Common myeloid progenitor, CD34-positive (primary cell): ENCODE results near the gene ZNF260. TPM values are rescaled to one million over a fixed set of nuclear protein-coding genes. Genes with fewer than 3 reads are reported as not detected.
A peak's percentile ranks its signal among the peaks of the same experiment; 100 is the strongest.

Source experiments
- CTCF ChIA-PET: fragments of 350-600 bp; sonication (Branson Sonifier 250); formaldehyde crosslinking; loops from one replicate; lab custom pipeline; 2021; ENCODE audit warnings: antibody characterized with exemption; lab: Charles Lee
- POLR2A ChIA-PET: fragments of 350-600 bp; sonication (Branson Sonifier 250); formaldehyde crosslinking; loops from one replicate; lab custom pipeline; 2021; ENCODE audit warnings: antibody characterized with exemption; lab: Charles Lee
- DNase-seq, 3 donors: peaks; one replicate each; pipeline versions ENCODE4 v3.0.0 to v3.0.0-alpha.2; 2013
- H3K27ac ChIP-seq, 2 experiments: 1 replicate in 1 of 2; 2 replicates in 1 of 2; pipeline ENCODE4 v1.7.0; 2013; ENCODE audit warnings: inconsistent platforms in 2 of 2, low read length in 2 of 2, mild to moderate bottlenecking in 2 of 2, low read depth in 1 of 2, moderate library complexity in 1 of 2; ENCODE audit not compliant: severe bottlenecking in 2 of 2, insufficient read depth in 1 of 2, poor library complexity in 1 of 2
- H3K27me3 ChIP-seq, 5 experiments: replicated peaks in 2 of 5; 1 replicate in 3 of 5; 2 replicates in 2 of 5; pipeline versions ENCODE4 v1.6.1 to v1.7.0; 2013; ENCODE audit warnings: low read length in 4 of 5, mild to moderate bottlenecking in 2 of 5, moderate library complexity in 2 of 5, inconsistent platforms in 1 of 5; ENCODE audit not compliant: insufficient read depth in 5 of 5, control insufficient read depth in 4 of 5
- H3K36me3 ChIP-seq, 4 experiments: 1 replicate in 2 of 4; 2 replicates in 2 of 4; pipeline versions ENCODE4 v1.6.1 to v1.7.0; 2013; ENCODE audit warnings: low read length in 3 of 4, control low read depth in 1 of 4, mild to moderate bottlenecking in 1 of 4; ENCODE audit not compliant: control insufficient read depth in 4 of 4, insufficient read depth in 4 of 4
- H3K4me1 ChIP-seq, 4 experiments: 1 replicate in 3 of 4; 2 replicates in 1 of 4; pipeline versions ENCODE4 v1.6.1 to v1.7.1; 2013; ENCODE audit warnings: low read length in 3 of 4, mild to moderate bottlenecking in 3 of 4, control low read depth in 1 of 4, inconsistent platforms in 1 of 4, moderate library complexity in 1 of 4; ENCODE audit not compliant: control insufficient read depth in 4 of 4, insufficient read depth in 4 of 4; ENCODE audit errors: control extremely low read depth in 1 of 4
- H3K4me3 ChIP-seq, 7 experiments: 1 replicate in 4 of 7; 2 replicates in 3 of 7; pipeline versions ENCODE4 v1.5.1 to v1.7.0; 2013; ENCODE audit warnings: mild to moderate bottlenecking in 7 of 7, low read length in 6 of 7, moderate library complexity in 6 of 7, inconsistent platforms in 2 of 7, low read depth in 2 of 7, control low read depth in 1 of 7; ENCODE audit not compliant: insufficient read depth in 4 of 7, control insufficient read depth in 1 of 7; ENCODE audit errors: extremely low read depth in 1 of 7
- H3K9me3 ChIP-seq, 5 experiments: 1 replicate in 4 of 5; 2 replicates in 1 of 5; pipeline versions ENCODE4 v1.6.1 to v1.7.1; 2013; ENCODE audit warnings: low read length in 4 of 5, mild to moderate bottlenecking in 2 of 5, inconsistent platforms in 1 of 5, low read depth in 1 of 5, moderate library complexity in 1 of 5; ENCODE audit not compliant: control insufficient read depth in 4 of 5, insufficient read depth in 2 of 5; ENCODE audit errors: control extremely low read depth in 1 of 5
- WGBS: methylation state at CpG from one replicate; pipeline ENCODE4 v1.1.5; 2013; ENCODE audit not compliant: insufficient coverage; 5-methylcytosine and 5-hydroxymethylcytosine counted together
- polyA plus RNA-seq: library from polyadenylated mRNA; unstranded; fragments of 120-200 nt; gene quantifications from one replicate; pipeline ENCODE4 v1.2.1, GENCODE V29; 2013

ZNF260 gene
- polyA plus RNA-seq: 12.5 TPM

DNA sequence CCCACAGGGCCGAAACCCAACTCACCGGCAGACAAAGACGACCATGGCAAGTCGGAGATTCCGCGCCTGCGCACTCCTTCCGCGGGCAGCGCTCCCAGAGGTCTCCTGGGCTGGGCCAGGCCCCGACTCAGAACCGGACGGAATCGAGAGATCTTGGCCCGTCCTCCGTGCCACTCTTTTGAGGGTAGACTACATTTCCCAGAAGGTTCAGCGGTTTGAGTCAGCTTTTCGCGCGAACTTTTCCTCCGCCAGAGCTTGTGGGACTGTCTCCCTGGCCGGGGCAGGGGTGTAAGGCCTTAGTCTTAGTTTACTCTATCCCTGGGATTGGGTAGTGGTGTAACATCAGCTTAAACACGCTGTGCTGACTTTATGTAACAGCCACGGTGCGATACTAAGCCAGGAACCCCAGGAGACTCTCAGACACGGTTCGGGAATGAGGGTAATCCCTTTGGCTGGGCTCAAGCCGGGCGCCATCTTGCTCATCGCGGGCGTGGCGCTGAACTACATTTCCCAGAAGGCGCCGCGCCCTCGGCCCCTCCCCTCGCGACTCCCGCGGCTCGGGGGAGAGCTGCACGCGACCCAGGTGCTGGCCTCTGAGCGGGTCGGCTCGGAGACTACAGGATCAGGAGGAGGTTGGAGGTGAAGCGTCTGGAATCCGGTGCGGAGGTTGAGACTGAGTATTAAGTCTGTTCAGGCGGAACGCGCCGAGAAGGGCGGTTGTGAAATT is at the start of gene ZNF260:
TSS of gene ZNF260 (minus strand) at position 78 of the 727 bp plus-strand sequence. CDS start 13,033 bp downstream, outside the sequence.
- CTCF ChIA-PET: interaction anchor here (0.8 to 1.0 kb wide), 2 partner anchors 13 to 321 kb away, joined by 3 read pairs; no protein-coding TSS in a partner anchor
- H3K36me3 ChIP-seq: peaks cover 9 to 25% (median 14%) of the 10 kb centered on the region in 4 experiments
- peak; percentile 98 to 99 (median 99) for DNase-seq
- POLR2A ChIA-PET: interaction anchor here (1.6 kb wide), 1 partner anchor 45 kb away, joined by 10 read pairs; the partner anchor contains the start of gene ZNF529
- H3K4me3 ChIP-seq: peak within 1 kb of the TSS; percentile 48 to 99 (median 93)
- H3K27ac ChIP-seq: peak within 1 kb of the TSS; percentile 82 to 92
- peaks cover 5 to 38% (median 22%) of the 10 kb centered on the region in 5 experiments for H3K9me3 ChIP-seq
- H3K4me1 ChIP-seq: peaks cover 7 to 19% (median 12%) of the 10 kb centered on the region in 4 experiments
- 0% methylated on average over 38 of the region's 55 CpGs for WGBS
- H3K27me3 ChIP-seq: no peaks in the 10 kb centered on the region

- Histone ChIP-seq H3K27ac (no peak overlapping the region), H3K9me3 (peaks cover 10 to 47% (median 32%) of the 10 kb centered on the region in 5 experiments), H3K27me3 (no peaks in the 10 kb centered on the region), H3K36me3 (peaks cover 21 to 63% (median 45%) of the 10 kb centered on the region in 4 experiments), H3K4me1 (peaks cover 4 to 15% (median 8%) of the 10 kb centered on the region in 4 experiments), H3K4me3 (peak overlapping the region in 1 of 7 experiments; percentile 5)
- ChIA-PET POLR2A (no interaction called here), CTCF (no interaction called here)
- WGBS: 100% methylated on average over 1 of the region's 3 CpGs
- DNase-seq: no peak
Measured at GRCh38 chr19:36577271-36577996, 49.4 kb upstream of the ZNF260 start.

GRCh38 chr19:36574741-36575140 is 46.7 kb upstream of the ZNF260 start:
- Histone ChIP-seq H3K4me3 (peak overlapping the region in 5 of 7 experiments; percentile 32 to 94 (median 90)), H3K9me3 (peaks cover 8 to 32% (median 29%) of the 10 kb centered on the region in 5 experiments), H3K27ac (no peak overlapping the region), H3K27me3 (no peaks in the 10 kb centered on the region), H3K36me3 (peaks cover 16 to 48% (median 36%) of the 10 kb centered on the region in 4 experiments), H3K4me1 (peaks cover 9 to 22% (median 12%) of the 10 kb centered on the region in 4 experiments)
- CTCF ChIA-PET: no interaction called here
- POLR2A ChIA-PET: no interaction called here
- DNase-seq: no peak
- WGBS: 100% methylated on average over 2 of the region's 2 CpGs

GRCh38 chr19:36573895-36574720 is 46.0 kb upstream of the ZNF260 start:
- peak in 2 of 3 donors; percentile 24 to 71 for DNase-seq
- H3K36me3 ChIP-seq: peaks cover 14 to 48% (median 37%) of the 10 kb centered on the region in 4 experiments
- H3K27me3 ChIP-seq: no peaks in the 10 kb centered on the region
- 39% methylated on average over 13 of the region's 18 CpGs for WGBS
- peaks cover 4 to 32% (median 28%) of the 10 kb centered on the region in 5 experiments for H3K9me3 ChIP-seq
- POLR2A ChIA-PET: interaction anchor here (1.1 to 1.9 kb wide), 2 partner anchors 46 to 85 kb away, joined by 3 to 10 read pairs; partner anchors contain the start of gene ZNF260
- H3K4me1 ChIP-seq: peaks cover 9 to 22% (median 12%) of the 10 kb centered on the region in 4 experiments
- H3K4me3 ChIP-seq: peak overlapping the region; percentile 66 to 94 (median 90)
- H3K27ac ChIP-seq: peak overlapping the region; percentile 90 to 96
- CTCF ChIA-PET: interaction anchor here (1.2 kb wide), 1 partner anchor 85 kb away, joined by 3 read pairs; the partner anchor contains the start of gene ZNF566

- H3K27ac ChIP-seq: peak within 1 kb of the TSS; percentile 90 to 96
- ChIA-PET POLR2A (interaction anchor here (0.6 to 1.9 kb wide), 4 partner anchors 14 to 84 kb away, joined by 3 to 10 read pairs (median 4); partner anchors contain the start of genes ZNF260 and ZNF382), CTCF (interaction anchor here (1.0 to 1.2 kb wide), 2 partner anchors 9 to 84 kb away, joined by 3 read pairs; partner anchors contain the start of gene ZNF566)
- DNase-seq: peak; percentile 95 to 99 (median 98)
- peaks cover 9 to 22% (median 12%) of the 10 kb centered on the region in 4 experiments for H3K4me1 ChIP-seq
- WGBS: 0% methylated on average over 40 of the region's 66 CpGs
- peaks cover 4 to 31% (median 30%) of the 10 kb centered on the region in 5 experiments for H3K9me3 ChIP-seq
- peak within 1 kb of the TSS; percentile 66 to 94 (median 90) for H3K4me3 ChIP-seq
- H3K27me3 ChIP-seq: no peaks in the 10 kb centered on the region
- peaks cover 18 to 46% (median 36%) of the 10 kb centered on the region in 4 experiments for H3K36me3 ChIP-seq
Measured at GRCh38 chr19:36573020-36573894, 45.2 kb upstream of the ZNF260 start, which contains the start of gene ZNF529. TSS of gene ZNF529 (minus strand) at chr19:36573292. CDS start at chr19:36572346, 946 bp downstream.
